ENCODE results near the gene PHF12. TPM values are rescaled to one million over a fixed set of nuclear protein-coding genes. Genes with fewer than 3 reads are reported as not detected.

The PHF12 gene
- polyA plus RNA-seq, 2 of the 4 experiments (the other 2 are of a cell fraction): 25.3 to 29.9 TPM

GRCh38 chr17:28896884-28897768 is 54.2 kb downstream of the PHF12 start, which contains the start of gene FLOT2 (continued):
- TF ChIP-seq, protein P1, sequence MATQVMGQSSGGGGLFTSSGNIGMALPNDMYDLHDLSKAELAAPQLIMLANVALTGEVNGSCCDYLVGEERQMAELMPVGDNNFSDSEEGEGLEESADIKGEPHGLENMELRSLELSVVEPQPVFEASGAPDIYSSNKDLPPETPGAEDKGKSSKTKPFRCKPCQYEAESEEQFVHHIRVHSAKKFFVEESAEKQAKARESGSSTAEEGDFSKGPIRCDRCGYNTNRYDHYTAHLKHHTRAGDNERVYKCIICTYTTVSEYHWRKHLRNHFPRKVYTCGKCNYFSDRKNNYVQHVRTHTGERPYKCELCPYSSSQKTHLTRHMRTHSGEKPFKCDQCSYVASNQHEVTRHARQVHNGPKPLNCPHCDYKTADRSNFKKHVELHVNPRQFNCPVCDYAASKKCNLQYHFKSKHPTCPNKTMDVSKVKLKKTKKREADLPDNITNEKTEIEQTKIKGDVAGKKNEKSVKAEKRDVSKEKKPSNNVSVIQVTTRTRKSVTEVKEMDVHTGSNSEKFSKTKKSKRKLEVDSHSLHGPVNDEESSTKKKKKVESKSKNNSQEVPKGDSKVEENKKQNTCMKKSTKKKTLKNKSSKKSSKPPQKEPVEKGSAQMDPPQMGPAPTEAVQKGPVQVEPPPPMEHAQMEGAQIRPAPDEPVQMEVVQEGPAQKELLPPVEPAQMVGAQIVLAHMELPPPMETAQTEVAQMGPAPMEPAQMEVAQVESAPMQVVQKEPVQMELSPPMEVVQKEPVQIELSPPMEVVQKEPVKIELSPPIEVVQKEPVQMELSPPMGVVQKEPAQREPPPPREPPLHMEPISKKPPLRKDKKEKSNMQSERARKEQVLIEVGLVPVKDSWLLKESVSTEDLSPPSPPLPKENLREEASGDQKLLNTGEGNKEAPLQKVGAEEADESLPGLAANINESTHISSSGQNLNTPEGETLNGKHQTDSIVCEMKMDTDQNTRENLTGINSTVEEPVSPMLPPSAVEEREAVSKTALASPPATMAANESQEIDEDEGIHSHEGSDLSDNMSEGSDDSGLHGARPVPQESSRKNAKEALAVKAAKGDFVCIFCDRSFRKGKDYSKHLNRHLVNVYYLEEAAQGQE (IDR thresholded peaks at IDR 0.05): no peak
- TF ChIP-seq NFE2L2 (conservative IDR thresholded peaks at IDR 0.05; ENCODE audit: low read length) (no peak), ZSCAN20 (CRISPR knock-in tag; IDR thresholded peaks at IDR 0.05) (no peak), FOSB (CRISPR knock-in tag; IDR thresholded peaks at IDR 0.05) (no peak), CHD2 (IDR thresholded peaks at IDR 0.05; ENCODE audit: low read length, partially characterized antibody) (no peak), HDAC2 (IDR thresholded peaks at IDR 0.05) (no peak)

- WGBS (ENCODE audit: missing lambda C conversion rate): 41% methylated on average over 5 of the region's 5 CpGs
- peak overlapping the region; percentile 87 to 97 for H3K27ac ChIP-seq
- peaks cover 19% of the 10 kb centered on the region for H3K4me1 ChIP-seq
- peak overlapping the region; percentile 70 for H3K4me3 ChIP-seq
- DNase-seq (ENCODE audit: low read depth in 1 of 2, low spot score in 1 of 2) (no peak), FAIRE-seq (no peak), ATAC-seq (peak in 1 of 2 experiments; percentile 16; a peak in 3 of 6 replicates)
- TF ChIP-seq CTCF (IDR thresholded peaks at IDR 0.05) (no peak), PHF8 (IDR thresholded peaks at IDR 0.05; ENCODE audit: borderline replicate concordance, low read depth) (no peak), MAZ (IDR thresholded peaks at IDR 0.05; ENCODE audit: borderline replicate concordance, low read depth, low read length) (no peak), MYC (IDR thresholded peaks at IDR 0.05; ENCODE audit: borderline replicate concordance, low read length) (no peak), POLR2AphosphoS2 (conservative IDR thresholded peaks at IDR 0.05; ENCODE audit: low read length) (no peak), CHD4 (IDR thresholded peaks at IDR 0.05; ENCODE audit: borderline replicate concordance) (no peak), ELK1 (IDR thresholded peaks at IDR 0.05; ENCODE audit: low read depth, low read length) (no peak), HOXB13 (CRISPR knock-in tag; IDR thresholded peaks at IDR 0.05; ENCODE audit: low read depth) (no peak), RNF2 (IDR thresholded peaks at IDR 0.05; ENCODE audit: borderline replicate concordance, low read depth) (no peak), BCL3 (IDR thresholded peaks at IDR 0.05) (no peak), ZC3H11A (IDR thresholded peaks at IDR 0.05) (no peak), HOXA7 (CRISPR knock-in tag; IDR thresholded peaks at IDR 0.05) (no peak), TP53 (CRISPR knock-in tag; IDR thresholded peaks at IDR 0.05) (no peak), EHF (CRISPR knock-in tag; IDR thresholded peaks at IDR 0.05) (no peak), CBX2 (IDR thresholded peaks at IDR 0.05; ENCODE audit: borderline replicate concordance, low read depth) (no peak), HMGXB4 (CRISPR knock-in tag; IDR thresholded peaks at IDR 0.05; ENCODE audit: borderline replicate concordance) (no peak), FOSB (CRISPR knock-in tag; IDR thresholded peaks at IDR 0.05) (no peak)
- TF ChIP-seq, protein P2, sequence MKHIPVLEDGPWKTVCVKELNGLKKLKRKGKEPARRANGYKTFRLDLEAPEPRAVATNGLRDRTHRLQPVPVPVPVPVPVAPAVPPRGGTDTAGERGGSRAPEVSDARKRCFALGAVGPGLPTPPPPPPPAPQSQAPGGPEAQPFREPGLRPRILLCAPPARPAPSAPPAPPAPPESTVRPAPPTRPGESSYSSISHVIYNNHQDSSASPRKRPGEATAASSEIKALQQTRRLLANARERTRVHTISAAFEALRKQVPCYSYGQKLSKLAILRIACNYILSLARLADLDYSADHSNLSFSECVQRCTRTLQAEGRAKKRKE (CRISPR knock-in tag; IDR thresholded peaks at IDR 0.05; ENCODE audit: low read depth): no peak
- H3K4me2 ChIP-seq: peak overlapping the region; percentile 84
- POLR2A ChIA-PET: interaction anchor here (1.4 to 2.0 kb wide), 2 partner anchors 15 to 55 kb away, joined by 5 read pairs; partner anchors contain the start of gene PHF12
- no peaks in the 10 kb centered on the region for H3K9me3 ChIP-seq
- CTCF ChIA-PET: interaction anchor here (0.8 to 34.7 kb wide), 14 partner anchors 14 to 169 kb away, joined by 3 to 685 read pairs (median 4); partner anchors contain the start of genes NEK8 and TLCD1
Measured at GRCh38 chr17:28896491-28896883, 54.8 kb downstream of the PHF12 start.

All from A549 (cell line).